WI38 (cell line): ENCODE results near the gene OR52L1.

Experiments
- H3K4me3 ChIP-seq: 2 replicates; pipeline ENCODE4 v1.5.1; 2011; ENCODE audit warnings: low read depth, mild to moderate bottlenecking, control low read depth, low read length
- CTCF ChIP-seq: IDR thresholded peaks from 2 replicates; pipeline ENCODE4 v1.5.1; 2012; ENCODE audit warnings: low read depth, mild to moderate bottlenecking, control low read depth, low read length

Gene OR52L1

GRCh38 chr11:5940748-5941147 is 46.0 kb downstream of the OR52L1 start:
- H3K4me3 ChIP-seq: no peak overlapping the region
- TF ChIP-seq CTCF: no peak

- H3K4me3 ChIP-seq: no peak overlapping the region
- TF ChIP-seq CTCF: no peak
Measured at GRCh38 chr11:5938603-5938965, 48.2 kb downstream of the OR52L1 start.

- no peak for TF ChIP-seq CTCF
- no peak overlapping the region for H3K4me3 ChIP-seq
Measured at GRCh38 chr11:5937868-5938602, 48.8 kb downstream of the OR52L1 start.
